SK-N-SH (cell line): ENCODE data around the gene TMCO4. TPM values are rescaled to one million over a fixed set of nuclear protein-coding genes. Genes with fewer than 3 reads are reported as not detected.

Source experiments
- CTCF ChIA-PET: fragments of 300-600, 350-600 bp; formaldehyde crosslinking; extraction: SDS; loops from one replicate; lab custom pipeline; 2021; lab: Yijun Ruan, JAX
- POLR2A ChIA-PET: fragments of 350-600 bp; sonication (Branson Sonifier 250); formaldehyde crosslinking; extraction: SDS; loops from one replicate; lab custom pipeline; 2020; ENCODE audit warnings: antibody characterized with exemption, inconsistent platforms; lab: Yijun Ruan, JAX
- DNase-seq: peaks from one replicate; pipeline ENCODE4 v3.0.0; 2012
- H2AFZ ChIP-seq: fragments of 200-600 bp; sonication (generic); 2 replicates; pipeline ENCODE4 v1.8.1; 2016; ENCODE audit warnings: antibody characterized with exemption, mild to moderate bottlenecking, low read depth
- H3F3A ChIP-seq: fragments of 200-600 bp; sonication (generic); replicated peaks from 2 replicates; pipeline ENCODE3; 2016; ENCODE audit warnings: antibody characterized with exemption, mild to moderate bottlenecking; ENCODE audit not compliant: insufficient read depth
- H3K27ac ChIP-seq, 2 experiments: fragments of 200-500 bp in 1 of 2; fragments of 200-600 bp in 1 of 2; sonication (Bioruptor generic) in 1 of 2; sonication (generic), shearing (Covaris generic) in 1 of 2; 2 replicates each; pipeline versions ENCODE4 v1.5.1 to v1.6.1; 2014 to 2016; ENCODE audit warnings: low read depth in 2 of 2, inconsistent platforms in 1 of 2, low read length in 1 of 2, mild to moderate bottlenecking in 1 of 2, mixed read lengths in 1 of 2
- H3K27me3 ChIP-seq: fragments of 200-600 bp; sonication (generic), shearing (Covaris generic); 2 replicates; pipeline ENCODE4 v1.6.1; 2016; ENCODE audit warnings: mixed run types; ENCODE audit not compliant: insufficient read depth
- H3K36me3 ChIP-seq, 2 experiments: fragments of 200-500 bp in 1 of 2; fragments of 200-600 bp in 1 of 2; sonication (Bioruptor generic) in 1 of 2; sonication (generic) in 1 of 2; replicated peaks in 1 of 2; 2 replicates each; pipeline versions ENCODE3 to v1.5.1; 2014 to 2016; ENCODE audit warnings: low read length in 1 of 2, mild to moderate bottlenecking in 1 of 2; ENCODE audit not compliant: insufficient read depth in 2 of 2, control insufficient read depth in 1 of 2
- H3K4me1 ChIP-seq, 2 experiments: fragments of 200-500 bp in 1 of 2; fragments of 200-600 bp in 1 of 2; sonication (Bioruptor generic) in 1 of 2; sonication (generic), shearing (Covaris generic) in 1 of 2; 2 replicates each; pipeline versions ENCODE4 v1.5.1 to v1.6.1; 2014 to 2016; ENCODE audit warnings: low read depth in 1 of 2, low read length in 1 of 2, mixed run types in 1 of 2; ENCODE audit not compliant: insufficient read depth in 2 of 2, control insufficient read depth in 1 of 2
- H3K4me2 ChIP-seq: fragments of 200-600 bp; sonication (generic), shearing (Covaris generic); 2 replicates; pipeline ENCODE4 v1.6.1; 2017; ENCODE audit warnings: mixed run types
- H3K4me3 ChIP-seq, 2 experiments: fragments of 200-500 bp in 1 of 2; fragments of 200-600 bp in 1 of 2; sonication (Bioruptor generic) in 1 of 2; sonication (generic), shearing (Covaris generic) in 1 of 2; 2 replicates each; pipeline versions ENCODE4 v1.5.1 to v1.8.1; 2014 to 2016; ENCODE audit warnings: low read depth in 2 of 2, inconsistent platforms in 1 of 2, low read length in 1 of 2, mild to moderate bottlenecking in 1 of 2, mixed read lengths in 1 of 2, moderate library complexity in 1 of 2
- H3K79me2 ChIP-seq: fragments of 200-600 bp; sonication (generic); 2 replicates; pipeline ENCODE4 v1.8.1; 2017; ENCODE audit warnings: mild to moderate bottlenecking; ENCODE audit not compliant: insufficient read depth
- H3K9ac ChIP-seq: fragments of 200-600 bp; sonication (generic); 2 replicates; pipeline ENCODE4 v1.6.1; 2017; ENCODE audit warnings: mixed run types
- H3K9me2 ChIP-seq: fragments of 200-600 bp; sonication (generic); 2 replicates; pipeline ENCODE4 v1.6.1; 2017; ENCODE audit warnings: mixed run types
- H3K9me3 ChIP-seq: fragments of 200-600 bp; sonication (generic); 2 replicates; pipeline ENCODE4 v1.6.1; 2017; ENCODE audit warnings: mixed run types, mild to moderate bottlenecking, moderate library complexity
- H4K20me1 ChIP-seq: fragments of 200-600 bp; sonication (generic); 2 replicates; pipeline ENCODE4 v1.6.1; 2017; ENCODE audit warnings: mild to moderate bottlenecking, mixed run types; ENCODE audit not compliant: insufficient read depth
- ELF1 ChIP-seq: IDR thresholded peaks from 2 replicates; pipeline ENCODE4 v1.4.0; 2012
- FOSL2 ChIP-seq: IDR thresholded peaks from 2 replicates; pipeline ENCODE4 v1.4.0; 2012; ENCODE audit warnings: low read depth, mild to moderate bottlenecking, moderate library complexity, borderline replicate concordance
- FOXJ3 ChIP-seq: sonication (generic); formaldehyde crosslinking; IDR thresholded peaks from 2 replicates; pipeline ENCODE4 v1.5.1; 2020; ENCODE audit warnings: mild to moderate bottlenecking, missing genetic modification reagents
- JUND ChIP-seq: IDR thresholded peaks from 2 replicates; pipeline ENCODE4 v1.4.0; 2012
- MAX ChIP-seq: IDR thresholded peaks from 2 replicates; pipeline ENCODE4 v1.4.0; 2012; ENCODE audit warnings: low read depth
- NFIC ChIP-seq: IDR thresholded peaks from 2 replicates; pipeline ENCODE4 v1.4.0; 2012; ENCODE audit warnings: borderline replicate concordance
- POLR2AphosphoS5 ChIP-seq: IDR thresholded peaks from 2 replicates; pipeline ENCODE4 v1.6.1; 2012; ENCODE audit warnings: low read depth, low read length
- RCOR1 ChIP-seq: fragments of 150-350 bp; IDR thresholded peaks from 2 replicates; pipeline ENCODE4 v1.6.1; 2017; ENCODE audit warnings: antibody characterized with exemption, low read length
- SIN3A ChIP-seq: IDR thresholded peaks from 2 replicates; pipeline ENCODE4 v1.6.1; 2012; ENCODE audit warnings: low read depth, mild to moderate bottlenecking, low read length, moderate library complexity, borderline replicate concordance
- TAF1 ChIP-seq: IDR thresholded peaks from 2 replicates; pipeline ENCODE4 v1.6.1; 2012; ENCODE audit warnings: low read depth, mild to moderate bottlenecking, low read length, moderate library complexity, borderline replicate concordance
- TCF12 ChIP-seq: IDR thresholded peaks from 2 replicates; pipeline ENCODE4 v1.4.0; 2012
- ZBTB33 ChIP-seq: IDR thresholded peaks from 2 replicates; pipeline ENCODE4 v1.4.0; 2012; ENCODE audit warnings: low read depth, borderline replicate concordance
- WGBS: methylation state at CpG from one replicate; pipeline ENCODE4 v1.1.6; 2017; ENCODE audit warnings: low lambda C conversion rate; 5-methylcytosine and 5-hydroxymethylcytosine counted together
- polyA plus RNA-seq, 3 experiments: library from polyadenylated mRNA; depleted of rRNA; stranded (reverse); fragments of >200 nt; gene quantifications; 2 replicates each; pipeline ENCODE4 v1.2.3, GENCODE V29; 2012
- TF ChIP-seq, protein P1 (sequence below): IDR thresholded peaks from 2 replicates; pipeline ENCODE4 v1.6.1; 2012; ENCODE audit warnings: mild to moderate bottlenecking, low read depth, low read length, moderate library complexity

TMCO4 gene
- polyA plus RNA-seq, 1 of the 3 experiments (the other 2 are of a cell fraction): 4.2 TPM

DNA sequence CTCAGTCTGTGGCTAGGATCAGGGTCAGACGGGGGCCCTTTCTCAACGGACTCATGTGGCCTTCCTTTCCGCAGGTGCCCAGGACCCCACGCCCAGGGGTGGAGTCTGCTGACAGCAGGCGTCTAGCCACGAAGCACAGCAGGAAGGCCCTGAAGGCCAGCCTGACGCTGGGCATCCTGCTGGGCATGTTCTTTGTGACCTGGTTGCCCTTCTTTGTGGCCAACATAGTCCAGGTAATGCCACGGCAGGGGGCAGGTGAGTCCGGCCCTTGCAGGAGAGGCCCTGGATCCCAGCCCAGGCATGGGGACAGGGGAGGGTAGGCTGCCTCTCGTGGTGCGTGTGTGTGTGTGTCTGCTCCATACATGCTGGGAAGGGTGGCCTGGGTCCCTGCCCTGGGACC is 121.2 kb downstream of the TMCO4 start:
- H3K27ac ChIP-seq: no peak overlapping the region
- H3K9me2 ChIP-seq: no peaks in the 10 kb centered on the region
- 81% methylated on average over 8 of the region's 11 CpGs for WGBS
- no peak for DNase-seq
- H3K9me3 ChIP-seq: no peaks in the 10 kb centered on the region
- no peak overlapping the region for H3K4me2 ChIP-seq
- no peaks in the 10 kb centered on the region for H3F3A ChIP-seq
- H3K79me2 ChIP-seq: no peaks in the 10 kb centered on the region
- TF ChIP-seq NFIC: no peak
- TF ChIP-seq, protein P1, sequence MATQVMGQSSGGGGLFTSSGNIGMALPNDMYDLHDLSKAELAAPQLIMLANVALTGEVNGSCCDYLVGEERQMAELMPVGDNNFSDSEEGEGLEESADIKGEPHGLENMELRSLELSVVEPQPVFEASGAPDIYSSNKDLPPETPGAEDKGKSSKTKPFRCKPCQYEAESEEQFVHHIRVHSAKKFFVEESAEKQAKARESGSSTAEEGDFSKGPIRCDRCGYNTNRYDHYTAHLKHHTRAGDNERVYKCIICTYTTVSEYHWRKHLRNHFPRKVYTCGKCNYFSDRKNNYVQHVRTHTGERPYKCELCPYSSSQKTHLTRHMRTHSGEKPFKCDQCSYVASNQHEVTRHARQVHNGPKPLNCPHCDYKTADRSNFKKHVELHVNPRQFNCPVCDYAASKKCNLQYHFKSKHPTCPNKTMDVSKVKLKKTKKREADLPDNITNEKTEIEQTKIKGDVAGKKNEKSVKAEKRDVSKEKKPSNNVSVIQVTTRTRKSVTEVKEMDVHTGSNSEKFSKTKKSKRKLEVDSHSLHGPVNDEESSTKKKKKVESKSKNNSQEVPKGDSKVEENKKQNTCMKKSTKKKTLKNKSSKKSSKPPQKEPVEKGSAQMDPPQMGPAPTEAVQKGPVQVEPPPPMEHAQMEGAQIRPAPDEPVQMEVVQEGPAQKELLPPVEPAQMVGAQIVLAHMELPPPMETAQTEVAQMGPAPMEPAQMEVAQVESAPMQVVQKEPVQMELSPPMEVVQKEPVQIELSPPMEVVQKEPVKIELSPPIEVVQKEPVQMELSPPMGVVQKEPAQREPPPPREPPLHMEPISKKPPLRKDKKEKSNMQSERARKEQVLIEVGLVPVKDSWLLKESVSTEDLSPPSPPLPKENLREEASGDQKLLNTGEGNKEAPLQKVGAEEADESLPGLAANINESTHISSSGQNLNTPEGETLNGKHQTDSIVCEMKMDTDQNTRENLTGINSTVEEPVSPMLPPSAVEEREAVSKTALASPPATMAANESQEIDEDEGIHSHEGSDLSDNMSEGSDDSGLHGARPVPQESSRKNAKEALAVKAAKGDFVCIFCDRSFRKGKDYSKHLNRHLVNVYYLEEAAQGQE: no peak
- no peak for TF ChIP-seq TCF12
- no peak for TF ChIP-seq POLR2AphosphoS5
- no peak for TF ChIP-seq RCOR1
- no peak for TF ChIP-seq FOSL2
- TF ChIP-seq JUND: no peak
- TF ChIP-seq SIN3A: no peak
- no peak for TF ChIP-seq ELF1
- no peak for TF ChIP-seq TAF1
- ChIA-PET CTCF (interaction anchor here (1.2 to 33.1 kb wide), 4 partner anchors 11 to 29 kb away, joined by 3 to 553 read pairs (median 5); no protein-coding TSS in a partner anchor), POLR2A (no interaction called here)
- H3K4me1 ChIP-seq: peaks cover 0 to 6% of the 10 kb centered on the region in 2 experiments; a peak in 1 of 4 replicates
- H4K20me1 ChIP-seq: no peaks in the 10 kb centered on the region
- no peaks in the 10 kb centered on the region for H3K36me3 ChIP-seq
- H3K27me3 ChIP-seq: no peaks in the 10 kb centered on the region
- H3K9ac ChIP-seq: no peak overlapping the region
- H2AFZ ChIP-seq: no peak overlapping the region
- H3K4me3 ChIP-seq: no peak overlapping the region

DNA sequence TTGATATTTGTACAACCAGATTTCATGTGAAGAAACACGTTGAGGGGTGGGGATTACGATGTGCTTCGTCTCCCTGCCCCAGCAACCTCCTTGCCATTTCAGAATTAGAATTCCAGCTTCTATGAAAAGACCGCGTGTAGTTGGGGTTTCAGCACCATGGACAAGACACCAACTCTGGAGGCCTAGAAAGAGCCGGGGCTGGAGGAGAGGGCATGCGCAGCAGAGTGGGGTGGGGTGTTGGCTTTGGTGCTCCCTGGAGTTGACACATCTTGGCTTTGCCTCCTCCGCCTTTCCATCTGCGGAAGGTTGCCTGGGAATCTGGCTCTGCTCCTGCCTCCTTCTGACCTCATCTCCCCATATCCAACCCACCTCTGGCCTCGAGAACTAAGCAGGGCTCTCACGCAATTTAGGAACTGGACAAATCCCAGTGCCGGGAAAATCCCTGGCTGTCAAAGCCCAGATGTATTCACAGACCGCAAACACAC is 123.2 kb downstream of the TMCO4 start:
- DNase-seq: no peak
- WGBS: 73% methylated on average over 13 of the region's 13 CpGs
- no peaks in the 10 kb centered on the region for H3K4me1 ChIP-seq
- no peaks in the 10 kb centered on the region for H3K9me3 ChIP-seq
- no peaks in the 10 kb centered on the region for H3K36me3 ChIP-seq
- H3K9ac ChIP-seq: no peak overlapping the region
- no peaks in the 10 kb centered on the region for H4K20me1 ChIP-seq
- no peak overlapping the region for H3K4me2 ChIP-seq
- H3K79me2 ChIP-seq: no peaks in the 10 kb centered on the region
- TF ChIP-seq ZBTB33 (no peak), FOXJ3 (CRISPR knock-in tag) (no peak), MAX (no peak)
- TF ChIP-seq, protein P1: peak; percentile 96
- ChIA-PET POLR2A (no interaction called here), CTCF (interaction anchor here (0.5 to 33.1 kb wide), 4 partner anchors 14 to 1524 kb away, joined by 3 to 553 read pairs (median 4); no protein-coding TSS in a partner anchor)
- no peaks in the 10 kb centered on the region for H3F3A ChIP-seq
- H3K4me3 ChIP-seq: no peak overlapping the region
- H3K9me2 ChIP-seq: no peaks in the 10 kb centered on the region
- H3K27me3 ChIP-seq: no peaks in the 10 kb centered on the region
- H2AFZ ChIP-seq: no peak overlapping the region
- no peak overlapping the region for H3K27ac ChIP-seq
